GM18520 (cell line): ENCODE results near the gene SLC5A1.

Experiments
- ATAC-seq: cut with Tn5 transposase; IDR thresholded peaks from one replicate; pipeline ENCODE4 v1.9.1; 2021; ENCODE audit not compliant: unreplicated experiment

Gene SLC5A1

GRCh38 chr22:32042924-32043323, at the start of gene SLC5A1:
Gene SLC5A1 (plus strand): TSS chr22:32043261. CDS start chr22:32043282, 21 bp downstream.
- no peak for ATAC-seq

- ATAC-seq: no peak
Observed at GRCh38 chr22:31995046-31995445, 48.0 kb upstream of the SLC5A1 start.

DNA sequence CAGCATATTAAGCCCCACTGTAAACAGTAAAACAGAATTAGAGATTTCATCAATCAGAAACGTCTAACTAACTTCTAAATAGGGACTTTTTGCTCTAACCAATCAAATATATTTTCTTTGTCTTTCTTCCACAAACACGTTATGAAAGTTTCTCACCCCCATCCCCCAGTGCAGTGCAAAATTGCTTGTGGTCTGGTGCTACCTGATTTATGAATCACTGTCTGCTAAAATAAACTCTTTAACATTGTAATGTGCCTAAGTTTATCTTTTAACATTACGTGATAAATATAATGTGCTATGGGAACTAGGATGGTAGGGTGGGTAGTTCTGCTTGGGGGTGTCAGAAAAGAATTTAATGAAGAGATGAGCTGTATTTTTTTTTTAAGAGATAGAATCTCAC, 47.3 kb upstream of the SLC5A1 start:
- no peak for ATAC-seq

- ATAC-seq: no peak
Observed at GRCh38 chr22:31998784-31999385, 44.2 kb upstream of the SLC5A1 start.

DNA sequence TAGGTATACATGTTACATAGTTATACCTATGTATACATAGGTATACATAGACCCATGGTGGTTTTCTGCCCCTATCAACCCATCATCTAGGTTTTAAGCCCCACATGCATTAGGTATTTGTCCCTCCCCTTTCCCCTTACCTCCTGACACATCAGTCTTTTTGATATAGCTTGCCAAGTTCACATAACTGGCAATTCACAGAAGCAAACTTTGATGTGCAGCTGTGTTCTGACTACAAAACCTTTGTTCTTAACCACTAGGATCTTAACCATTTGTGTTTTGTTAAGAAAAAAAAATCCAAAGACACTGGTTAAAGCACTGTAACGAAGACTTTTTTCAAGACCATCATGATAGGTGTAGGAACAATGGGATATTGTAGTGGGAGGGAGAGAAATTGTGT, 42.9 kb upstream of the SLC5A1 start:
- no peak for ATAC-seq

- no peak for ATAC-seq
Observed at GRCh38 chr22:32005453-32005852, 37.6 kb upstream of the SLC5A1 start.

- ATAC-seq: no peak
Observed at GRCh38 chr22:32013200-32013599, 29.9 kb upstream of the SLC5A1 start.

DNA sequence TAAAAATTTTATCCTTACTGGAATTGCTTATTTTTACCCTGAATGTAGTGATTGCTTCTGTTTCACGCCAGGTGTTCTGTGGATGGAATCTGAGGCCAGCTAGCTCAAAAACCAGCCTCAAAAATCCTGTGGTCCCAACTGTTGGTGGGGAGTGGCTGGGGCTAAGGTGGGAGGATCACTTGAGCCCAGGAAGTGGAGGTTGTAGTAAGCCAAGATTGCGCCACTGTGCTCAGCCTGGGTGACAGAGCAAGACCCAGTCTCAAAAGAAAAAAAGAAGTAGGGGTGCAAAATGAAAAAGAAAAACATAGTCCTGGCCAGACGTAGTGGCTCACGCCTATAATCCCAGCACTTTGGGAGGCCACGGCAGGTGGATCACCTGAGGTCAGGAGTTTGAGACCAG, 27.0 kb upstream of the SLC5A1 start:
- ATAC-seq: no peak

- no peak for ATAC-seq
Observed at GRCh38 chr22:32018056-32018455, 25.0 kb upstream of the SLC5A1 start.

GRCh38 chr22:32020117-32020516, 22.9 kb upstream of the SLC5A1 start:
- ATAC-seq: no peak

DNA sequence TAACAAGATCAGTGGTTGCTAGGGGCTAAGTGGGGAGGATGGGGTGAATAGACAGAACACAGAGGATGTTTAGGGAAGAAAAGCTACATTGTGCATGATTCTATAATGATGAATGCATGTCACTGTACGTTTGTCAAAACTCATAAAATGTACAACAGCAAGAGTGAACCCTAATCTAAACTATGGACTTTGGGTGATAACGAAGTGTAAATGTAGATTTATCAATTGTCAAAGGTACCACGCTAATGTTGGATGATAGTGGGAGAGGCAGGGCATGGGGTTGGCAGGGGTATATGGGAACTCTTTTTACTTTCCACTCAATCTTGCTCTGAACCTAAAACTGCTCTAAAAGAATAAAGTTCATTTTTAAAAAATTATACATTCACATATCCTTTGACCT, 21.3 kb upstream of the SLC5A1 start:
- no peak for ATAC-seq

GRCh38 chr22:32023251-32023827, 19.7 kb upstream of the SLC5A1 start:
- no peak for ATAC-seq

DNA sequence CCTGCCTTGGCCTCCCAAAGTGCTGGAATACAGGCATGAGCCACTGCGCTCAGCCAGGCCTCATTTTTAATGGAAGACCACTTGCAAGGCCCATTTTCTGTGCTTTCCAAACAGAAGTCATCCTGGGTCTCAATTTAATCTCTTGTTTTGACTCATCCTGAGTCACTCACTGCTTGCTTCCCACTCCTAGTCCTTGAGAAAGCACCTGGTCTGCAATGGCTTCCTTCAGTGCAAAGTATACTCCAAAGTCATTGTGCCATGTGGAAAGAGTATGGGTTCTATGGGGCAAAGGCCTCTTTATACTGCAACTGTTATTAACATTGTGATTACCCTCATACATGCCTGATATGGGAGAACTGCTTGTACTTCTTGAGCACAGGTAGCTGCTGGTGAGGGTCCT, 18.3 kb upstream of the SLC5A1 start:
- ATAC-seq: no peak

- ATAC-seq: no peak
Observed at GRCh38 chr22:32030518-32031247, 12.4 kb upstream of the SLC5A1 start.

DNA sequence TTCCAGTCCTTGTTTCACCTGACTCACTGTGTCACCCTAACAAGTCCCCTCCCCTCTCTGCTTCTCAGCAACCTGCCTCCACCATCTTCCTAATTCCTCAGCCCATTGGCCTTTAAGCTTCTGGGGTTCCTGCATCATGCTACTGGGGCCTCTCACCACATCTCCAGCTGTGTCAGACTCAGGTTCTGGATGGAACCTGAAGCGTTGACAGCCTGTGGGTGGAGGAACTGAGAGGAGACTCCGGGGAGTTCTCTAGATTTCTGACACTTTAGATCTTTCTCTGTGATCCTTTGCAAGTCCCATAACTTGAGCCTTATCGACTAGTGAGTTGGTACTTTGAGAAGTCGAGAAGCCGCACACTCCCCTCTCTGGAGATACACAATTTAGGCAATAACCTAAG, 11.6 kb upstream of the SLC5A1 start:
- ATAC-seq: no peak

GRCh38 chr22:32034275-32034674, 8.8 kb upstream of the SLC5A1 start:
- ATAC-seq: no peak

GRCh38 chr22:32037236-32037635, 5.8 kb upstream of the SLC5A1 start:
- no peak for ATAC-seq

DNA sequence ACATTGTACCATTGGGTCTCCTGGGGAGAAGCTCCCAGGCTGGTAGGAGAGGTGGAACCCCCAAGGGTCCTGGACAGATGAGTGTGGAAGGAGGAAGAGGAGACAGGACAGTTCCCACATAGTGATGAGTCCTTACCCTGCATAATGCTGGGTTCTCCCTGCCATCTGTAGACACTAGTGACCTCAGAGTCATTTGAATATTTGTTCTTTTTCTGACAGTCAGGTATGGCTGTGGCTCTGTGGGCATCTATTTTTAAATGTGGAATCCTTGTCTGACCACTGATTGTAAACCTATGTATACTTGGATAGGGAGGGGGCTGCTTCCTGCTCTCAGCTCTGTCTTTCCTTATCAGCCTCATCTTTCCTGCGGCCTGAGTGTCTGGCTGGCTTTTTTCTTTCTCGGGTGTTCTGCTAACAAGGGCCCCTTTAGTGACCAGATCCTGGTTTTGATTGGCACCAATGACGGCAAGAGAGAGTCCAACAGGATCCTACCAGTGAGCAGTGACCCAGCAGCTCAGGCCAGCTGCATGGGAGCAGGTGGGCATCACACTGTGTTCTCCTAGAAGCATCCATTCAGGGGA, 2.6 kb upstream of the SLC5A1 start:
- ATAC-seq: no peak

GRCh38 chr22:32043391-32043790, 330 bp downstream of the SLC5A1 start:
- ATAC-seq: no peak

DNA sequence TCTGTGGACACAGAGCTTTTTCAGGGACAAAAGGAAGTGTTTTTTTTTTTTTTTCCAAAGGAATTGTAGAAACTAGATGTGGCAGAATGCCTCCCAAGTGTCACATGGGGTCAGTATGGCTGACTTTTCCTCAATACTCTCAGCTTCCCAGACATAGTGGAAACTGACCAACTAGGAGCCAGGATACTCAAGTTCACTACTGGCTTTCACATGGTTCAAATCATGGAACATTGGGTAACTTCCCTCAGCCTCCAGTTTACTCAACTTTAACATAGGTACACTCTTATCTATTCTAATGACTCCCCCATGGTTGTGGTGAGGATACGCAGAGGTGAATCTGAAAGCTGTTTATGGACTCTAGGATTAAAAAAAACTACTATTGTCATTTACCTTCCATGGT, 1.4 kb downstream of the SLC5A1 start:
- no peak for ATAC-seq

DNA sequence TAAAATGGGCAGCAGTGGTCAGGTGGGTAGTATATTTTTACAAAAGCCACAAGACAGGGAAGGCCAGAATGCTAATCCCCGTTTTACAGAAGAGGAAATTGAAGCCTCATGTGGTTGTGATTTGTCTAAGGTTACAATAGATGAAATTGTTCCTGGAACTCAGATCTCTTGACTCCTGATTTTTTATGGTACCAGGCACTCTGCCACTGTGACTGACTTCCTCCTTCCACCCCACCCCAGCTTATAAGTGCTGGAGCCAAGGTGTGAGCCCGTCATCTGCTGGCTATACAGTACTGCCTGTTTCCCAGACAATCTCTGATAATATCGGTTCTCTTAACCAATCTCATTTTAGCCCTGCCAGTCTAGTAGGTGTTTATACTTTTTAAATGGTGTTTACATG, 1.9 kb downstream of the SLC5A1 start:
- no peak for ATAC-seq

DNA sequence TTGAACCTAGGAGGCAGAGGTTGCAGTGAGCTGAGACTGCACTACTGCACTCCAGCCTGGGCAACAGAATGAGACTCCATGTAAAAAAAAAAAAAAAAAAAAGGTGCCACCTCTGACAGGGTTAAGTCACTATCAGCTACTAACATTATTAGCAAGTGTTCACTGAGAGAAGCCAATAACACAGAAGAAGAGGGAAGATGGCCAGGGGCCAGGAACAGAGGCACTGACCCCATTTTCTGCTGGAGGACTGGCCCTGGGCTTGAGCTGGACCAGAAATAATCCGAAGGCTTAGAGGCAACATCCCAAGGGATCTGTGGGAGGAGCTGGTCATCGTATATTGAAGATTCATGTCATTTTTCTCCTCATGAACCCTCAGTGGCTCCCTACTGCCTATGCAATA, 5.0 kb downstream of the SLC5A1 start:
- no peak for ATAC-seq
